ENCODE data around the gene UBL3. TPM values are rescaled to one million over a fixed set of nuclear protein-coding genes. Genes with fewer than 3 reads are reported as not detected.

The UBL3 gene
- total RNA-seq, 1 experiment from 2014 or later = 10.7 TPM

DNA sequence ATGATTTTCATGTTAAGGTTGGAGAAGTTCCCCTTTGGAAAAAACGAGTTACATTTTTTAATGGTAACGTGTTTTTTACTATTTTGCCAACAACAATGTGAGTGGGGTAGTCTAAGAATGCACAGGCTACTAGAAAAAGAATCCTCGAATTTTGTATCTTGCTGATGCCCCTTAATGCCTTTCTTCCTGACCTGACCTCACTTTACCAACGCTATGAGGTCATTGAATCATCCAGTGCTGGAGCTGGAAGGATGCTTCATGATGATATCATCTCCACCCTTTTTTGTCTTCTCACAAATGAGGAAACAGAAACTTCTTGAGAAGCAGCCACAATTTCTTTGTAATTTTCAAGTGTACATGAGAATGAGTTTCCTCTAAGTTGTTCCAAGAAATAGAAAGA lies 8.2 kb upstream of the UBL3 start (continued):
- TF ChIP-seq, protein P1, sequence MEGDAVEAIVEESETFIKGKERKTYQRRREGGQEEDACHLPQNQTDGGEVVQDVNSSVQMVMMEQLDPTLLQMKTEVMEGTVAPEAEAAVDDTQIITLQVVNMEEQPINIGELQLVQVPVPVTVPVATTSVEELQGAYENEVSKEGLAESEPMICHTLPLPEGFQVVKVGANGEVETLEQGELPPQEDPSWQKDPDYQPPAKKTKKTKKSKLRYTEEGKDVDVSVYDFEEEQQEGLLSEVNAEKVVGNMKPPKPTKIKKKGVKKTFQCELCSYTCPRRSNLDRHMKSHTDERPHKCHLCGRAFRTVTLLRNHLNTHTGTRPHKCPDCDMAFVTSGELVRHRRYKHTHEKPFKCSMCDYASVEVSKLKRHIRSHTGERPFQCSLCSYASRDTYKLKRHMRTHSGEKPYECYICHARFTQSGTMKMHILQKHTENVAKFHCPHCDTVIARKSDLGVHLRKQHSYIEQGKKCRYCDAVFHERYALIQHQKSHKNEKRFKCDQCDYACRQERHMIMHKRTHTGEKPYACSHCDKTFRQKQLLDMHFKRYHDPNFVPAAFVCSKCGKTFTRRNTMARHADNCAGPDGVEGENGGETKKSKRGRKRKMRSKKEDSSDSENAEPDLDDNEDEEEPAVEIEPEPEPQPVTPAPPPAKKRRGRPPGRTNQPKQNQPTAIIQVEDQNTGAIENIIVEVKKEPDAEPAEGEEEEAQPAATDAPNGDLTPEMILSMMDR (IDR thresholded peaks at IDR 0.05 in 2 of 3, conservative IDR thresholded peaks at IDR 0.05 in 1 of 3; ENCODE audit: borderline replicate concordance in 1 of 3, insufficient read depth in 1 of 3, low read depth in 2 of 3, low read length in 2 of 3) = no peak
- TF ChIP-seq ELF1 (IDR thresholded peaks at IDR 0.05; ENCODE audit: borderline replicate concordance, low read depth) = no peak
- TF ChIP-seq RAD21 (IDR thresholded peaks at IDR 0.05; ENCODE audit: low read depth) = no peak
- TF ChIP-seq FOSL1 (IDR thresholded peaks at IDR 0.05; ENCODE audit: low read depth) = no peak
- TF ChIP-seq ZFX (IDR thresholded peaks at IDR 0.05) = no peak
- TF ChIP-seq SP1 (IDR thresholded peaks at IDR 0.05; ENCODE audit: low read depth) = no peak

DNA sequence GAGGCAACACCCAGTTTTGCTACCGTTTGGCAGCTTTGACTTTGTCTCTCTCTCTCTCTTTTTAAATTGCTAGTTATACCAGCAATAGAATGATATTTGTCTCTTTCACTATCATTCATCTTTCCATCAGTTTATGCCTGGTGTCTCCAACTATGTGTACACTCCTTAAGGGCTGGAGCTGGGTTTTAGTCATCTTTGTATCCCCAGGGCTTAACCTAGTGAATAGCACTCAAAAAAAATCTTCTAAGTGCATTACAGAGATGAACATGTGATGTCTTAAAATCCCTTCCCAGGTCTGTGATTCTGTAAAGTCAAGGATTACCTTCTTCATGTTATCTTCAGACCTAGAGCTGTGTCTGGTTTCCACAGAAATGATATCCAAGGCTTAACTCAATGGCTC lies 7.8 kb upstream of the UBL3 start:
- DNase-seq (ENCODE audit: low read depth, low spot score) (no peak), ATAC-seq (no peak)
- no peaks in the 10 kb centered on the region for H3K4me1 ChIP-seq (ENCODE audit: control insufficient read depth in 1 of 2, insufficient read depth in 2 of 2, low read length in 2 of 2)
- H3K79me2 ChIP-seq (ENCODE audit: insufficient read depth, low read length) = no peaks in the 10 kb centered on the region
- no peaks in the 10 kb centered on the region for H3K9me3 ChIP-seq (ENCODE audit: control insufficient read depth in 1 of 2, insufficient read depth in 1 of 2, low read depth in 1 of 2, low read length in 2 of 2)
- ChIA-PET POLR2A (no interaction called here), RAD21 (ENCODE audit: low non-redundant PET in 1 of 2, low total read pairs in 2 of 2, uncharacterized antibody in 2 of 2, unreplicated experiment in 2 of 2) (no interaction called here), CTCF (no interaction called here)
- intact Hi-C loops (cut with micrococcal nuclease) = no loop called here
- no peaks in the 10 kb centered on the region for H3K27me3 ChIP-seq (ENCODE audit: insufficient read depth, low read length)
- no TSS peak for BruUV-seq (replicated peaks)
- no peaks in the 10 kb centered on the region for H3K36me3 ChIP-seq (ENCODE audit: control insufficient read depth in 1 of 2, insufficient read depth in 2 of 2, low read length in 2 of 2)
- no peak overlapping the region for H3K4me2 ChIP-seq (ENCODE audit: low read length)
- no peak overlapping the region for H3K27ac ChIP-seq (ENCODE audit: low read depth, low read length)
- H3K9ac ChIP-seq (ENCODE audit: low read length) = no peak overlapping the region
- H2AFZ ChIP-seq (ENCODE audit: low read depth, low read length, poor library complexity, severe bottlenecking) = no peak overlapping the region
- no peaks in the 10 kb centered on the region for H3K9me2 ChIP-seq (ENCODE audit: insufficient read depth)
- no peaks in the 10 kb centered on the region for H4K20me1 ChIP-seq (ENCODE audit: insufficient read depth)
- no peak overlapping the region for H3K4me3 ChIP-seq (replicated peaks in 1 of 2; ENCODE audit: low read depth in 1 of 2, low read length in 2 of 2)
- TF ChIP-seq SIN3A (IDR thresholded peaks at IDR 0.05; ENCODE audit: low read depth) = no peak
- TF ChIP-seq, protein P1 (IDR thresholded peaks at IDR 0.05 in 2 of 3, conservative IDR thresholded peaks at IDR 0.05 in 1 of 3; ENCODE audit: borderline replicate concordance in 1 of 3, insufficient read depth in 1 of 3, low read depth in 2 of 3, low read length in 2 of 3) = no peak
- no peak for TF ChIP-seq POLR2A (IDR thresholded peaks at IDR 0.05; ENCODE audit: borderline replicate concordance, extremely low read depth, insufficient read depth, insufficient read length)
- no peak for TF ChIP-seq TCF7L2 (IDR thresholded peaks at IDR 0.05; ENCODE audit: borderline replicate concordance, extremely low read depth, insufficient read depth, insufficient read length)
- no peak for TF ChIP-seq SP1 (IDR thresholded peaks at IDR 0.05; ENCODE audit: low read depth)
- no peak for TF ChIP-seq EZH2 (IDR thresholded peaks at IDR 0.05)
- TF ChIP-seq SRF (IDR thresholded peaks at IDR 0.05; ENCODE audit: low read depth) = no peak
- no peak for TF ChIP-seq CEBPB (IDR thresholded peaks at IDR 0.05; ENCODE audit: low read depth)
- TF ChIP-seq RAD21 (IDR thresholded peaks at IDR 0.05; ENCODE audit: low read depth) = no peak
- no peak for TF ChIP-seq EZH2phosphoT487 (IDR thresholded peaks at IDR 0.05; ENCODE audit: borderline replicate concordance)
- TF ChIP-seq, protein P2, sequence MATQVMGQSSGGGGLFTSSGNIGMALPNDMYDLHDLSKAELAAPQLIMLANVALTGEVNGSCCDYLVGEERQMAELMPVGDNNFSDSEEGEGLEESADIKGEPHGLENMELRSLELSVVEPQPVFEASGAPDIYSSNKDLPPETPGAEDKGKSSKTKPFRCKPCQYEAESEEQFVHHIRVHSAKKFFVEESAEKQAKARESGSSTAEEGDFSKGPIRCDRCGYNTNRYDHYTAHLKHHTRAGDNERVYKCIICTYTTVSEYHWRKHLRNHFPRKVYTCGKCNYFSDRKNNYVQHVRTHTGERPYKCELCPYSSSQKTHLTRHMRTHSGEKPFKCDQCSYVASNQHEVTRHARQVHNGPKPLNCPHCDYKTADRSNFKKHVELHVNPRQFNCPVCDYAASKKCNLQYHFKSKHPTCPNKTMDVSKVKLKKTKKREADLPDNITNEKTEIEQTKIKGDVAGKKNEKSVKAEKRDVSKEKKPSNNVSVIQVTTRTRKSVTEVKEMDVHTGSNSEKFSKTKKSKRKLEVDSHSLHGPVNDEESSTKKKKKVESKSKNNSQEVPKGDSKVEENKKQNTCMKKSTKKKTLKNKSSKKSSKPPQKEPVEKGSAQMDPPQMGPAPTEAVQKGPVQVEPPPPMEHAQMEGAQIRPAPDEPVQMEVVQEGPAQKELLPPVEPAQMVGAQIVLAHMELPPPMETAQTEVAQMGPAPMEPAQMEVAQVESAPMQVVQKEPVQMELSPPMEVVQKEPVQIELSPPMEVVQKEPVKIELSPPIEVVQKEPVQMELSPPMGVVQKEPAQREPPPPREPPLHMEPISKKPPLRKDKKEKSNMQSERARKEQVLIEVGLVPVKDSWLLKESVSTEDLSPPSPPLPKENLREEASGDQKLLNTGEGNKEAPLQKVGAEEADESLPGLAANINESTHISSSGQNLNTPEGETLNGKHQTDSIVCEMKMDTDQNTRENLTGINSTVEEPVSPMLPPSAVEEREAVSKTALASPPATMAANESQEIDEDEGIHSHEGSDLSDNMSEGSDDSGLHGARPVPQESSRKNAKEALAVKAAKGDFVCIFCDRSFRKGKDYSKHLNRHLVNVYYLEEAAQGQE (IDR thresholded peaks at IDR 0.05; ENCODE audit: low read depth) = no peak
- no peak for TF ChIP-seq YY1 (IDR thresholded peaks at IDR 0.05; ENCODE audit: extremely low read depth, insufficient replicate concordance, low read depth, low read length)
- TF ChIP-seq JUND (IDR thresholded peaks at IDR 0.05) = no peak
- no peak for TF ChIP-seq EGR1 (IDR thresholded peaks at IDR 0.05; ENCODE audit: low read depth)
- TF ChIP-seq CBX3 (IDR thresholded peaks at IDR 0.05; ENCODE audit: low read depth) = no peak
- TF ChIP-seq POLR2AphosphoS5 (IDR thresholded peaks at IDR 0.05; ENCODE audit: low read depth, low read length) = no peak
- TF ChIP-seq ZNF274 (IDR thresholded peaks at IDR 0.05; ENCODE audit: low read depth, low read length) = no peak
